GM21423 (cell line): ENCODE measurements around the gene CADM1.

ENCODE experiments used
- ATAC-seq: cut with Tn5 transposase; IDR thresholded peaks from one replicate; pipeline ENCODE4 v1.9.1; 2021; ENCODE audit warnings: mild to moderate bottlenecking, moderate library complexity; ENCODE audit not compliant: unreplicated experiment

The CADM1 gene

DNA sequence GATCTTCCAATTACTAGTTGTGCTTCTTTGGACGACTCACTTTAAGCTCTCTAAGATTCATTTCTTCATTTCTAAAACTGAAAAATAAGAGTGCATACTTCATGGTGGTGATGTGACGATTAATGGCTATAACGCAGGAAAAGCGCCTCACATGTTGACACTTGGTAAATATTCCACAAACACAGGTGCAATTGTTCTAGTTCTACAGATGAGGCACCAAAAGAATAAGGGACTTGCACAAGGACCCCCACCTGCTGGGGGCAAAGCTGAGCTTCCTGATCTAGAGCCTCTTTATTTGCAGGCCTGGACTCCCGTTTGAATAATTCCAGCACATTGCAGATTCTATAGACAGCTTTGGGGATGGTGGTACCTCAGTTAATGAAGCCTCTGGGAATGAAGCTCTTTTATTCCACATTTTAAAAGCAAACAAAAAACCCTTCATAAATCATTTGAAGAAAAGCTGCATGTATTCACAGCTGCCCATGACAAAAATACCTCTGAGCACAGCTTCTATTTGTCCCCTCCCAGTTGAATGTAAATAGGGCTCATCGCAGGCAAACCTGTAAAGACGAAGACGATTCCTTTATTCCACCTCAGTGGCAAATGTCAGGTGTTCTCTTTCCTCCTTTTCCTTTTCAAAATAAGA is 14.9 kb upstream of the CADM1 start:
- no peak for ATAC-seq

DNA sequence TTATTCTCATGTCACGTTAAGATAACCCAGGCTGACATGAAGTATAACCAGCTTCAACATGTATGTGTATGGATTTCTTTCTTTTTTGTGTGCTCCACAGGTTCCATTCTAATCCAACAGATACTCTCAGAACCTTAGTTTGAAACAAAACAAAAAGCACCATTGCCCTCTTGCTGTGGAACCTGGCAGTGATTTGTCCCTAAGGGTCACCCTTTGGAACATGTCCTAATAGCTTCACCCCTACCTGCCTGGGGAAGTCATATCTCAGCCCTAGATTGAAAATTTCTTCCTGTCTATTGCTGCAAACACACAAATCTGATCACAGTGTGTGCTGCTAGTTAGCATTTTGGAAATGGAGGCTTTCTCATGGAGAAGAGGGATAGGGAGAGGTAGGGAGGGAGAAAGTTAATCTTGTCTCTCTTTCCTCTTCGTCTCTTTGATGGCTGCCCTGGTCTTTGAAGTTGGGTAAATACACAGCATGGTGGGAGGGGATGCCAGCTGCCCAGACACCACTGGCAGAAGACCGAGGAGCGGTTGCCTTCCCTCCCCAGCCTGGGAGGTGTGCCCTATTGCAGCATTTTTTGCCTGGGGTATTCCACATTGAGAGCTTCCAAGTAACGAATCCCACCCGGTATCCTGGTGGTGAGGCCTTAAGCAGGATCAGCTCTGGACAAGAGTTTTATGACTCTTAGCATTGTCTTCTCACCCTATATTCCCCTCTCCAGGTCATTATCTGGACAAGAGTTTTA is 11.6 kb upstream of the CADM1 start:
- no peak for ATAC-seq

DNA sequence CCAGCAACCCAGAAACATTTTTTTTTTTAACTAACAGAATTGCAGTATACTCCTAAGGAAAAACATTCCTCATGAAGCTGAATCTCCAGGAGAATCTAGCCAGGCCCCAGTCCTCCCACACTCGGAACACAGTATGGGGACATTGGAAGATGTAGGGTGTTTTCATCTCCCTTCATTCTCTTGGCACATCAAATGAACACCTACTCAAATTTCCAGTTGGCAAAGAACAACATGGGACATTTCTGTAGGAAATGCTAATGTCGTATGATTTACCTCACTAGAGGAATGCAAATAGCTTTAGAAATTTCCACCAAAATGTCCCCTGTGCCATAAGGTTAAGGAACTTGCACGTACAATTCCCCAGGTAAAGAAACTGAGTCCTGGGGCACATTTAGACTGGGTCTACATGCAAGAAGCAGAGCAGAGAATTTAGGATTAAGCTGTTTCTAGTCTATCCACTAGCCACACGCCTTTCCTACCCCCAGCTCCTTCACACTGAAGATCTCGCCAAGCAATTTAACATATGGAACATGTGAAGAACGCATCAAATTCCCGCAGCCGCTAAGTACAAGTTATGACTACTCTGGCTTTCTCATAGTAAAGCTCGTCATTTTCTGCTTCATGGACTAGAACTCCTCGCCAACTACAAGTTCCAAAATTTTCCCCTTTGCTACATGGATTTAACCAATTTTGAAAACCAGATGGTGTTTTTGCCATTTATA is 2.9 kb upstream of the CADM1 start:
- ATAC-seq, result no peak

DNA sequence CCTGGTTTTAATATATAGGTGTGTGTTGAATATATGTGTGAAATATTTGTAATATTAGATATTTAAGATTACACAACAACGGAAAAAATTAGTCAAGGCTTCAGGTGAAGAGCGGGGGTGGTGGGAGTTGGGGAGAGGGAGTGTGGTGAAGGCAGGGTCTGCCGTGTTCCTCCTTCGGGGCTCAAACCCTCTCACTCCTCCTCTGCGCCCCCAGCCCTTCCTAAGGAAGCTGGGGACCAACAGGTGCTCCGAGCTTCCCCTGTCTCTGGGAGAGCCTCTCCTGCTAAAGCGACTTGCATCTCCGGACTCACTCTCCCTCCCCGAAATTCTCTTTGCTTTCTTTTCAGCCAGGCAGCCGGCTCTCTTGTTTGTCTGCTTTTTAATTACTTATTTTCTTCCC is 960 bp upstream of the CADM1 start:
- no peak for ATAC-seq

- no peak for ATAC-seq
Observed at GRCh38 chr11:115503886-115504275, 334 bp downstream of the CADM1 start.

DNA sequence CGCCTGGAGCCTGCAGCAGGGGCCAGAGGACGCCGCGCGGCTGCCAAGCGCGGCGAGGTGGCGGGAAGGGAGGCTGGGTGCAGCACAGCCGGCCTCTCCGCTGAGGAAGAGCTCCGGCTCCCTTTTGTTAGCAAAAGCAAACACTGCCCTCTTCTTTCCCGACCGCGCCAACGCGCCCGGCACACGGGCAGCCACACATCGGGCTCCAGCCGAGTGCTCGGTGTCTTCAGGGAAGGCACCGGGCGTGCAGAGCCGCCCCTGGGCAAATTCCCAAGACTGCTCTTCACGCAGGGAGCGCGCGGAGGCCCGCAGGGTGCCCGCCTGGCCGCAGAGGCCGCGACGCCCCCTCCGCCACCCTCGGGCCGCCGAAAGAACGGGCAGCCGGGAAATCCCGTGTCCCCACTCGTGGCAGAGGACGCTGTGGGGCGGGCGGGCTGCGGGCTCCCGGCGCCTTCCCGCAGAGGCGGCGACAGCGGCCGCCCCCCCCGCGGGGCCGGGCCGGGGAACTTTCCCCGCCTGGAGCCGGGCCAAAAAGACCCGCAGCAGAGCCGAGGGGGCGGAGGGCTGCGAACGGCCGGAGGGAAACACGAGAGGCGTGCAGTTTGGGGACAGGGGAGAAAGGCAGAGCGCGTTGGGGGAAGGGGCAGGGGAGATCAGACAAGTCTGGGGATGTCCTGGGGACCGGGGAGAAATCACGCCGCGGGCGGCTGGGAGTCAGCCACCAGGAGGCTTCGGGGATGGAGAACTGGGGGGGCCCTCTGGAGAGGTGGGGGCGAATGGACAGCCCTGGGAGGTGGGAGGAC is 931 bp downstream of the CADM1 start:
- no peak for ATAC-seq

DNA sequence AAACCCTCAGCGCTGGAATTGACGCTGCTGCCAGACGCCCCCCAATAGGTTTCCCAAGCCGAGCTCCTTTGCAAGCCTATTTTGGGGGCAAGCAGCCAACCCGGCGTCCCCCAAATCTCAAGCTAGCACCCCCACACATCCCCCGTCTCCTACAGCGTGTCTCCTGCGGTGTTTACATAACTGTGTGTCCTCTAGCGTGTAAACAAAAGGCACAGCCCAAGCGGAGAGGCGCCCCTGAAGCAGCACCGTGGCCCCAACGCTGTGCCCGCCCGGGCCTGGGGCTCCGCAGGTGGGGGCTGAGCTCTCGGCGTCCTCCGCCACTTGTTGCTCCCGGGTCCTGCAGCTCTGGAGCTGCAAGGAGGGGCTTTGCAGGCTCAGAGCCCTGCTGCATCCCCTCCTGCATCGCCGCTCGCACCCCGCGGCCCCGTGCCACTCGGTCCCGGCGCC is 1.6 kb downstream of the CADM1 start:
- no peak for ATAC-seq

GRCh38 chr11:115501893-115502589 is 2.2 kb downstream of the CADM1 start:
- ATAC-seq, result no peak

DNA sequence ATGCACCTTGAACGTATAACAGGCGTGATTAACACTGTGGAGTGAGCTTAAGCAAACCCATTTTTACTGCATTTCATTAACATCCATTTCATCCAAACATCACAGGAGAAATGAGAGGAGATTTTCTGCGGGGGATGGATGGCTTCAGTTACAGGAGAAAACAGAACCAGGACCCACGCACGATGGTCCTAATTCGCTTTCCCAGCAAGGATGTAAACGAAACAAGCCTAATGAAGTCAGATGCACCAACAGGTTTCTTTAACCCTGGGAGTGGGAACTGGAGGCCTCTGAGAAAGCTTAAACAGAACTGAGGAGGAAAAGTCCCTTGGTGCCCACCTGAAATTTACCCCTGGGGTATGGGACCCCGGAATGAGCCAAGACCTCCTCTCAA is 2.7 kb downstream of the CADM1 start:
- ATAC-seq, result no peak

DNA sequence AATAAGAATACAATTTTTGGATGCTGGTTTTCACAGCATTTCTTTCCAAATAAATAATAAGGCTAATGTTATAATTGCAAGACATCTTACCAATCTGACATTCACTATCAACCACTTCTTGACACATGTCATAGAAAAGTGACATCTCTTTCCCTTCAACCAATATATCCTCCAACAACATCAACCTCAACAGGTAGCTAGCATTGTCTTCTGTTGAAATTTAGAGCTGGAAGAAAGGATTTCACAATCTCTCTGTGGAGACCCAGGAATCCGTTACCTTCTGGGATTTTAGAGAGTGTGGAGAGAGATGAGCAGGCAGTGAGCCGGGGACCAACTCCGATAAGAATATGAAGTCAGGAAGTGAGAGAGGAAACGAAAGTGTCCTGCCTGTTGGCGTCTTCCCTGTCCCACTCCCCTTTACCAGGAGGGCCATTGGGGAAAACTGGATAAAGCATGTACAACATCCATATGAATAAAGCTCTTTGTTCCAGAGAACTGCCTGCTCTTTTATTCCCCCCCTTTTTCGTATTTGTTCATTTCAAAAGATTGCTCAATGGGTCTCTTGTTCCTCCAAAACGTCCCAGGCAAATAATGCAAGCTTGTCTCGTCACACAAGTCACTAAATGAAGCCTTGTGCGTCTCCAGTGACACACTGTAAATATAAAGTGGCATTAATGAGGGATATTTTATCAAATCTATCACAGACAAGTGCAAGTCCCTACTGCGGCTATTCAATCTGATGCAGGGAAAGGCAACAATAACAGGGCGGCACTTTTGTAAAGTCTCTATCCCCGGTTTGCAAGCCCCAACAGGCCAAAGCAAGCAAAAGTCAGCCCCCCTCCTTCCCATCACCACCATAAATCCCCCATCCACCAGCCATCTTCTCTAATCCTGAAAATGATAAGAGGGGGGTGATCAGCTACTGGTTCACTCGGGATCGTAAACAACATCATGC is 3.4 kb downstream of the CADM1 start:
- no peak for ATAC-seq

- no peak for ATAC-seq
Observed at GRCh38 chr11:115499891-115500290, 4.3 kb downstream of the CADM1 start.

- ATAC-seq, result no peak
Observed at GRCh38 chr11:115499241-115499799, 4.9 kb downstream of the CADM1 start.

GRCh38 chr11:115498354-115498753 is 5.9 kb downstream of the CADM1 start:
- ATAC-seq, result no peak

DNA sequence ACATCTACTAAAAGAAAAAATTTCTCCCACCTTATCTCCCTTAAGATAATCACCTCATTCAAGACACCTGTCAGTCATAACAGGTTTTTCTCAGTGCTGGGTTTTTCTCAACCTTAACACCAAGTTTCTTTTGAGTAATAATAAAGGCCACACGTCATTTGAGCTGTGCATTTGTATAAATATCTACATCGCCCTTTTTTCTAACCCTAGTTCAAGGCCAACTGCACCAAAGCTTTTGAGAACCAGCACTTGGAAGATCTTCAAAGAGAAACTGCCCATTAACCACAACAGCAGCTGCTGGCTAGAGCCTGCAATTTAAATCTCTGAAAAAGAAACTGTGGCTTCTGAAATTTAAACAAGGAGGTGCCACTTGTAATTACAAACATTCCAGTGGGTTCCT is 6.9 kb downstream of the CADM1 start:
- no peak for ATAC-seq

DNA sequence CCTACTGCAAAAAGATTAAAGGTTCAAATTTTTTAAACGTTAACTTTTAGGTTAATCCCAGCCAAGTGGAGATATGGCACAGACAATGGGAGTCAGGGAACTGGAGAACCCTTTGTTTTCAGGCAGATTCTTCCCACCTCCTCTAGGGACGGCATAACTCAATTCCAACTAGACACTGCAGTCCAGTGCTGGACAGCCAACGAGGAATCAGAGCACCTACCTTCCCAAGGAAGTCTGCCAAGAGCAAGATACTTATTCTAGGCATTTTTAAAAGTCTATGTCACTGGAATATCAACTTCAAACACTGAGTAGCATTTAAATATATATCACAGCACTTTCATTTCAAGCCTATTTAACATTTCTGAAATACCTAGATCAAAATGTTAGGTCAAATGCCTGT is 7.3 kb downstream of the CADM1 start:
- no peak for ATAC-seq

DNA sequence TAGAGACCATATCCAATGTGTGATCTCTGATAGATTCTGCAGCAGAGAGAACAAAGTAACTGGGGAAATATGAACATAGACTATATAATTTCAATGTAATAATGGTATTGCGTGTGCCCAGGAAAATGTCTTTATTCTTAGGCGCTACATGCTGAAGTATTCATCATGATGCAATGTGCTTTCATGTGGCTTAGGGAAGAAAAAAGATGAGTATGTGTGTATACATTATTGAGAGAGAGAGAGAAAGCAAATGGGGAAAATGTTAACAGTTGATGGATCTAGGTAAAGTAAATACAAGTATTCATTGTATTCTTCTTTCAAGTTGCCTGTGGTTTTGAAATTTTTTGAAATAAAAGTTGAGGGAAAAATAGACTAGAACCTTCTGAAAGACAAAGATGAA is 10.3 kb downstream of the CADM1 start:
- ATAC-seq, result no peak

DNA sequence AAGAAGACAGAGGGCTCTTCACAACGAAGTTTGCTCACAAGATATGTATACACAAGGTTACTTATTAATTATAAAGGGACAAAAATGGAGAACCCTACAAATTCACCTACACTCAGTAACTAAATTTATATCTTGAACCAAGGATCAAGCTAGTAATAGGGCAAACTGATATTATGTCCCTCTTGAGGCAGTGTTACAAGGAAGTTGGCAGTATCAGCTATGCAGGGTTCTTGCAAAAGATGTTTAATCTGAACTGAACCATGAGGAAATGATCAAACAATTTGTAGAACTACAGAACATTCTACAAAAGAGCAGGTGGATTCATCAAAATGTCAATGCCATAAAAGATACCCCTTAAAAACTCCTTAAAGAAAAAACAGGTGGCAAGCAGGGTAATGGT is 10.7 kb downstream of the CADM1 start:
- no peak for ATAC-seq

DNA sequence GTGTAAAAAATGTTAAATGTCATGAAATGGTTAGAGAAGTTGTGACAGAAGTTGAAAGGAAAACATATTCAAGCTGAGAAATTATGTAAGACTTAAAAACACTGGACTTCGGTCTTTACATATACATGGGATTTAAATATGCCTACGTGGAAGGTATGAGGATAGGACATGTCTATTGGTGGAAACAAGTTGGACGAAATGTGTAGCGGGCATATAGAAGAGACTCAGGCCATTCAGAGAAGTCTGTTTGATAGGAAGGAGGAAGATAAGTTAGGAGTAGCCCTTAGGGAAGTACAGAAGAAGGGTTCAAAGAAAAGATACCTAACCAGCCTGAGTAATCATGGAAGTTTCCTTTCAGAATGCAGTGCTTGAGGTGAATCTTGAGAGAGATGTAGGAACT is 14.7 kb downstream of the CADM1 start:
- no peak for ATAC-seq

- no peak for ATAC-seq
Observed at GRCh38 chr11:115488945-115489344, 15.3 kb downstream of the CADM1 start.
